Stomach (tissue), 9 donors: ENCODE results near the gene CHST11. TPM values are rescaled to one million over a fixed set of nuclear protein-coding genes. Genes with fewer than 3 reads are reported as not detected.
A peak's percentile ranks its signal among the peaks of the same experiment; 100 is the strongest.
"Not testable (repeated sequence)": the region's sequence is repeated elsewhere in the genome, so short reads cannot be mapped to it uniquely, and the experiment has no call there.

Experiments
- DNase-seq, 2 donors: peaks; one replicate each; pipeline versions ENCODE4 v3.0.0 to v3.0.0-alpha.2; 2013 to 2019
- H3K27ac ChIP-seq, 5 donors: fragments of 200-600 bp in 4 of 5; sonication (generic) in 4 of 5; one replicate each; pipeline ENCODE4 v1.5.1; 2013 to 2019; ENCODE audit warnings: mild to moderate bottlenecking in 1 of 5, moderate library complexity in 1 of 5
- H3K27me3 ChIP-seq, 3 donors: fragments of 200-600 bp; sonication (generic); one replicate each; pipeline ENCODE4 v1.5.1; 2017 to 2019; ENCODE audit warnings: mixed run types in 1 of 3
- H3K36me3 ChIP-seq, 4 donors: fragments of 200-600 bp; sonication (generic); 1 replicate in 3 of 4; 2 replicates in 1 of 4; pipeline ENCODE4 v1.5.1; 2016 to 2019
- H3K4me1 ChIP-seq, 4 donors: fragments of 200-600 bp; sonication (generic); one replicate each; pipeline ENCODE4 v1.5.1; 2016 to 2019
- H3K4me3 ChIP-seq, 4 donors: fragments of 200-600 bp; sonication (generic) in 3 of 4; one replicate each; pipeline ENCODE4 v1.5.1; 2016 to 2019; ENCODE audit warnings: mild to moderate bottlenecking in 1 of 4
- H3K9me3 ChIP-seq, 4 donors: fragments of 200-600 bp; sonication (generic); one replicate each; pipeline ENCODE4 v1.5.1; 2016 to 2019
- EP300 ChIP-seq: sonication (generic); formaldehyde crosslinking; IDR thresholded peaks from one replicate; pipeline ENCODE4 v1.6.1; 2017; ENCODE audit warnings: antibody characterized with exemption
- POLR2A ChIP-seq, 4 donors: fragments of 450-650 bp; IDR thresholded peaks; one replicate each; pipeline ENCODE4 v1.6.1; 2016; ENCODE audit warnings: antibody characterized with exemption in 4 of 4, control low read depth in 2 of 4, mild to moderate bottlenecking in 1 of 4, moderate library complexity in 1 of 4
- POLR2AphosphoS5 ChIP-seq, 3 donors: sonication (generic); formaldehyde crosslinking; IDR thresholded peaks; one replicate each; pipeline ENCODE4 v1.6.1; 2016; ENCODE audit warnings: antibody characterized with exemption in 3 of 3
- WGBS, 5 donors: extraction: QIAGEN DNeasy Blood & Tissue Kit in 3 of 5; methylation state at CpG; one replicate each; pipeline versions ENCODE4 v1.1.5 to v1.1.7; 2013 to 2018; 5-methylcytosine and 5-hydroxymethylcytosine counted together
- intact Hi-C: fragments of 100-400 bp; cut with DNase I; formaldehyde crosslinking; loops from one replicate; pipeline ENCODE4 v1.15.1; 2023; ENCODE audit warnings: low total_unique reads
- polyA plus RNA-seq, 3 donors: library from polyadenylated mRNA; stranded (reverse); fragments of 200-250 nt; gene quantifications; one replicate each; pipeline ENCODE4 v1.2.3, GENCODE V29; 2013
- total RNA-seq, 5 donors: library from RNA; depleted of rRNA; stranded (reverse); fragments of >200 nt; gene quantifications; one replicate each; pipeline versions ENCODE4 v1.1.0 to v1.2.3, GENCODE V29; 2014 to 2016
- TF ChIP-seq, protein P1 (sequence below), 7 experiments: fragments of 450-650 bp in 4 of 7; fragments of 200-600 bp in 3 of 7; sonication (generic) in 3 of 7; IDR thresholded peaks; one replicate each; pipeline ENCODE4 v1.5.1; 2016 to 2019; ENCODE audit warnings: antibody characterized with exemption in 7 of 7, control low read depth in 2 of 7, mild to moderate bottlenecking in 1 of 7
- donor health status: healthy with polysubstance abuse.
- donor health status: Bipolar disorder and iron deficiency.
- donor health status: healthy.

Gene CHST11
- total and polyA plus RNA-seq, 8 donors, result 2.3 to 192 (median 18.6) TPM

DNA sequence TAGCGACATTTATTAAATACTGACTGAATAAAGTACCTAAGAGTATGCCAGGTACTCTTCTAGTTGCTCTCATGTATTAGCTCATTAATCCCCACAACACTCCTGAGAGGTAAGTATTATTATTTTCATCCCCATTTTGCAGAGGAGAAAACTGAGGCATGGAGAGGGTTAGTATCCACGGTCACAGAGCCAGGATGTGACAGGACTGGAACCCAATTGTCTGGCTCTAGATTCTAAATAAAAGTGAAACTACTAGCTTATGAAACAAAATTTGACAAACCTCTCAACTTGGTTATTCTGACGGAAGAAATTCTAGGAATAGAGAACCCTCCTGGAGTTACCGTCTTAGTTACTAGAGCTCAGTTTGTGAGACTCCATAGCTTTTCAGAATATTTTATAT, 112.2 kb downstream of the CHST11 start:
- TF ChIP-seq EP300 (no peak), POLR2AphosphoS5 (IDR thresholded peaks at IDR 0.05) (no peak), POLR2A (IDR thresholded peaks at IDR 0.05) (no peak)
- TF ChIP-seq, protein P1, sequence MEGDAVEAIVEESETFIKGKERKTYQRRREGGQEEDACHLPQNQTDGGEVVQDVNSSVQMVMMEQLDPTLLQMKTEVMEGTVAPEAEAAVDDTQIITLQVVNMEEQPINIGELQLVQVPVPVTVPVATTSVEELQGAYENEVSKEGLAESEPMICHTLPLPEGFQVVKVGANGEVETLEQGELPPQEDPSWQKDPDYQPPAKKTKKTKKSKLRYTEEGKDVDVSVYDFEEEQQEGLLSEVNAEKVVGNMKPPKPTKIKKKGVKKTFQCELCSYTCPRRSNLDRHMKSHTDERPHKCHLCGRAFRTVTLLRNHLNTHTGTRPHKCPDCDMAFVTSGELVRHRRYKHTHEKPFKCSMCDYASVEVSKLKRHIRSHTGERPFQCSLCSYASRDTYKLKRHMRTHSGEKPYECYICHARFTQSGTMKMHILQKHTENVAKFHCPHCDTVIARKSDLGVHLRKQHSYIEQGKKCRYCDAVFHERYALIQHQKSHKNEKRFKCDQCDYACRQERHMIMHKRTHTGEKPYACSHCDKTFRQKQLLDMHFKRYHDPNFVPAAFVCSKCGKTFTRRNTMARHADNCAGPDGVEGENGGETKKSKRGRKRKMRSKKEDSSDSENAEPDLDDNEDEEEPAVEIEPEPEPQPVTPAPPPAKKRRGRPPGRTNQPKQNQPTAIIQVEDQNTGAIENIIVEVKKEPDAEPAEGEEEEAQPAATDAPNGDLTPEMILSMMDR (IDR thresholded peaks at IDR 0.05), result no peak
- Histone ChIP-seq H3K9me3 (peaks cover 0 to 8% (median 0%) of the 10 kb centered on the region in 4 donors), H3K27ac (peak overlapping the region in 2 of 5 donors; percentile 63 to 70), H3K36me3 (no peaks in the 10 kb centered on the region), H3K4me1 (peaks cover 8 to 27% (median 14%) of the 10 kb centered on the region in 4 donors), H3K4me3 (no peak overlapping the region), H3K27me3 (no peaks in the 10 kb centered on the region)
- intact Hi-C loops, result no loop called here
- whole genome bisulfite sequencing, 5 donors, result 80 to 87% (median 86%) methylated on average over 4 of the region's 4 CpGs
- no peak for DNase-seq

DNA sequence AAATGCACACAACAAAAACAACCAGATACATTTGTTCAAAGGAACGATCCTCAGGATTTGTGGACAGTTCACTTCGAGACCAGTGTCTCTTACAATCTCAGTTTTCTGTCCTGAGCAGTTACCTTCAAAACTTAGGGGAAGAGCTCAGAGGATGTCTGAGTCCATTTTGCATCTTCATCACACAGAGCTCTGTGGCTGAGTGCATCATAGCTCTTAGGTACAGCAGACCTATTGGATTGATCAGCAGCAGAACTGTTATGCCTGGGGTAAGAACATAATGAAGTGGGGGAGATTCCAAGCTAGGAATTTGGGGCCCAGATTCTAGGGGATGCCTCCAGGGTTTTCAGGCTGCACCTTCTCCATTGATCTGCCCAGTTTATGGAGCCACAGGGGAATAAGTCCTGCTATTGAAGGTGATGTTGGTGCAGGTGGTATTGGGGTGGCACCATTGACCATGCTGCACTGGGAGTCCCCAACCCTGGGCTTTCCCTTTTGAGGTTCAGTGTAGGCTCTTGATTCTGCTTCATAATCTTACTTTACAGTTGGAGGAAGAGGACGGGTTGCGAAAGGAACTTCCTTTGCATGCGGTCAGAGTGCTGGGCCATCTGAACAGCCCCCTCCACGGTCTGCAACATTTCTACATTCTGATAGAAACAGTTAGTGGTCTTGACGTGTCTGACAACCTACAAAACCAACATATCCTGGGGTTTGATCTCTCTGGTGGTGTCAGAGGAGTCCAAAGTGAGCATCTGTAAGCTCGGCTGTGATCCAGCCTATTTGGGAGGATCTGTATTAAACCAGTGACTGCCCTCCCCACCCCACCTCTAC, 112.8 kb downstream of the CHST11 start:
- no peak for TF ChIP-seq EP300
- TF ChIP-seq POLR2A (IDR thresholded peaks at IDR 0.05), result no peak
- TF ChIP-seq POLR2AphosphoS5 (IDR thresholded peaks at IDR 0.05), result no peak
- TF ChIP-seq, protein P1 (IDR thresholded peaks at IDR 0.05), result no peak
- H3K36me3 ChIP-seq, result no peaks in the 10 kb centered on the region
- DNase-seq, result peak; percentile 31 to 38
- H3K9me3 ChIP-seq, result peaks cover 0 to 3% (median 0%) of the 10 kb centered on the region in 4 donors
- intact Hi-C loops, result no loop called here
- H3K27me3 ChIP-seq, result no peaks in the 10 kb centered on the region
- 75 to 81% (median 78%) methylated on average over 8 of the region's 8 CpGs for WGBS, 5 donors
- H3K27ac ChIP-seq, result peak overlapping the region in 3 of 5 donors; percentile 36 to 70 (median 63)
- peaks cover 8 to 27% (median 14%) of the 10 kb centered on the region in 4 donors for H3K4me1 ChIP-seq
- no peak overlapping the region for H3K4me3 ChIP-seq

DNA sequence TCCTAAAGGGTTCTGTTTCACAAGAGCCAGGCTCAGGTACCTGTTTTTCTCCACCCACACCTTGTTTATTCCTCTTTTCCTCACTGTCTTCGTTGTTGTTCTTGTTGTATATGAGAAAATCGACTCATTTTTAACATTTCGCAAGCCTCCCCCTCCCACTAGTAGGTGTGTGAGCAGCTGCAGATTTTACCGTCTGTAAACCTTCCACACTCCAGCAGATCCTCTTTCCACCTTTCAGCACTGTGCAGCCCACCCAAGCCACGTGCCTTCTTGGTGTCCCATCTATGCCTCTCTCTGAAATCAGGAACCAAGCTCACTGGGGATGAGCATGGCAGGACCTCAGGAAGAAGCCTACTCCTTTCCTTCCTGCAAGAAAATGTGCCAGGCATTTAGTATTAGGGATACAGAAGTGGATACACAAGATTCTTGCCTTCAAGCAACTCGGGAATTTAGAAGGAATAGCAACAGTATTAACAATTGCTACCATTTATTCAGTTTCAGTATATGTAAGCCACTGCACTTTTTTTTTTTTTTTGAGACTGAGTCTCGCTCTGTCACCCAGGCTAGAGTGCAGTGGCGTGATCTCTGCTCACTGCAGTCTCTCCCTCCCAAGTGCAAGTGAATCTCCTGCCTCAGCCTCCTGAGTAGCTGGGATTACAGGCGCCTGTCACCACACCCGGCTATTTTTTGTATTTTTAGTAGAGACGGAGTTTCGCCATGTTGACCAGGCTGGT, 113.6 kb downstream of the CHST11 start:
- intact Hi-C loops, result no loop called here
- TF ChIP-seq POLR2A (IDR thresholded peaks at IDR 0.05) (no peak), POLR2AphosphoS5 (IDR thresholded peaks at IDR 0.05) (no peak), EP300 (no peak)
- TF ChIP-seq, protein P1 (IDR thresholded peaks at IDR 0.05), result no peak
- no peak overlapping the region for H3K4me3 ChIP-seq
- no peaks in the 10 kb centered on the region for H3K27me3 ChIP-seq
- 72 to 79% (median 74%) methylated on average over 12 of the region's 12 CpGs for WGBS, 5 donors
- no peaks in the 10 kb centered on the region for H3K9me3 ChIP-seq
- H3K4me1 ChIP-seq, result peaks cover 8 to 27% (median 13%) of the 10 kb centered on the region in 4 donors
- H3K36me3 ChIP-seq, result no peaks in the 10 kb centered on the region
- peak overlapping the region in 3 of 5 donors; percentile 3 to 70 (median 63) for H3K27ac ChIP-seq
- DNase-seq, result no peak

DNA sequence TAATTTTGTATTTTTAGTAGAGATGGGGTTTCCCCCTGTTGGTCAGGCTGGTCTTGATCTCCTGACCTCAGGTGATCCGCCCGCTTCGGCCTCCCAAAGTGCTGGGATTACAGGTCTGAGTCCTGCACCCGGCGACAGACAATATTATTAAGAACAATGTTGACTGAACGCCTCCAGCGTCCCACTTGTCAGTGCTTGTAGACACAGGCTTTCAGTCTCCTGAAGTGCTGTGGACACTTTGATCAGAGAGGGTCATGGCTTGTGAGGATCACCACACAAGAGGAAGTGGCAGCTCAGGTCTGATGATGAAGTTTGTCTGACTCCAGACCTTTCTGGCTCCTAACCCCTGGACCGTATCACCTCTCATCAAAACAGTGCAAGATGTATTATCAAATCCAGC, 114.6 kb downstream of the CHST11 start:
- WGBS, 5 donors, result 76 to 86% (median 84%) methylated on average over 8 of the region's 8 CpGs
- no peak for TF ChIP-seq POLR2A (IDR thresholded peaks at IDR 0.05)
- no peak for TF ChIP-seq EP300
- TF ChIP-seq POLR2AphosphoS5 (IDR thresholded peaks at IDR 0.05), result no peak
- TF ChIP-seq, protein P1 (IDR thresholded peaks at IDR 0.05), result no peak
- no peak for DNase-seq

DNA sequence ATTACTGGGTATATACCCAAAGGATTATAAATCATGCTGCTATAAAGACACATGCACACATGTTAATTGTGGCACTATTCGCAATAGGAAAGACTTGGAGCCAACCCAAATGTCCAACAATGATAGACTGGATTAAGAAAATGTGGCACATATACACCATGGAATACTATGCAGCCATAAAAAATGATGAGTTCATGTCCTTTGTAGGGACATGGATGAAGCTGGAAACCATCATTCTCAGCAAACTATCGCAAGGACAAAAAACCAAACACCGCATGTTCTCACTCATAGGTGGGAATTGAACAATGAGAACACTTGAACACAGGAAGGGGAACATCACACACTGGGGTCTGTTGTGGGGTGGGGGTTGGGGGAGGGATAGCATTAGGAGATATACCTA, 117.6 kb downstream of the CHST11 start:
- H3K27me3 ChIP-seq, H3K36me3 ChIP-seq, H3K9me3 ChIP-seq, H3K4me3 ChIP-seq, intact Hi-C loops, DNase-seq, H3K27ac ChIP-seq: not testable (repeated sequence)
- H3K4me1 ChIP-seq, result peaks cover 0 to 20% (median 10%) of the 10 kb centered on the region in 4 donors
- WGBS, 5 donors, result 90 to 100% (median 97%) methylated on average over 1 of the region's 3 CpGs

More for the DNA sequence above, 114.6 kb downstream of the CHST11 start:
- Histone ChIP-seq H3K36me3 (no peaks in the 10 kb centered on the region), H3K4me3 (no peak overlapping the region), H3K27ac (no peak overlapping the region), H3K27me3 (no peaks in the 10 kb centered on the region), H3K4me1 (peaks cover 8 to 27% (median 12%) of the 10 kb centered on the region in 4 donors), H3K9me3 (no peaks in the 10 kb centered on the region)
- intact Hi-C loops, result no loop called here

DNA sequence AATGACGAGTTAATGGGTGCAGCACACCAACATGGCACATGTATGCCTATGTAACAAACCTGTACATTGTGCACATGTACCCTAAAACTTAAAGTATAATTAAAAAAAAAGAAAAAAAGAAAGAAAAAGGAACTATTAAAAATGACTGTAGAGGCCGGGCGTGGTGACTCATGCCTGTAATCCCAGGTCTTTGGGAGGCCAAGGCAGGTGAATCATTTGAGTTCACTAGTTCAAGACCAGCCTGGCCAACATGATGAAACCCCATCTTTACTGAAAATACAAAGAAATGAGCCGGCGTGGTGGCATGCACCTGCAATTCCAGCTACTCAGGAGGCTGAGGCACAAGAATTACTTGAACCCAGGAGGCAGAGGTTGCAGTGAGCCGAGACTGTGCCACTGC, 118.0 kb downstream of the CHST11 start:
- H3K27ac ChIP-seq, H3K9me3 ChIP-seq, intact Hi-C loops, H3K4me3 ChIP-seq, H3K27me3 ChIP-seq, H3K36me3 ChIP-seq, DNase-seq: not testable (repeated sequence)
- 88 to 98% (median 95%) methylated on average over 6 of the region's 6 CpGs for WGBS, 5 donors
- H3K4me1 ChIP-seq, result peaks cover 1 to 20% (median 12%) of the 10 kb centered on the region in 4 donors
